Measurements from ENCODE around the gene IRGM.
"Not testable (repeated sequence)": the region's sequence is repeated elsewhere in the genome, so short reads cannot be mapped to it uniquely, and the experiment has no call there.

IRGM gene, protein sequence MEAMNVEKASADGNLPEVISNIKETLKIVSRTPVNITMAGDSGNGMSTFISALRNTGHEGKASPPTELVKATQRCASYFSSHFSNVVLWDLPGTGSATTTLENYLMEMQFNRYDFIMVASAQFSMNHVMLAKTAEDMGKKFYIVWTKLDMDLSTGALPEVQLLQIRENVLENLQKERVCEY

DNA sequence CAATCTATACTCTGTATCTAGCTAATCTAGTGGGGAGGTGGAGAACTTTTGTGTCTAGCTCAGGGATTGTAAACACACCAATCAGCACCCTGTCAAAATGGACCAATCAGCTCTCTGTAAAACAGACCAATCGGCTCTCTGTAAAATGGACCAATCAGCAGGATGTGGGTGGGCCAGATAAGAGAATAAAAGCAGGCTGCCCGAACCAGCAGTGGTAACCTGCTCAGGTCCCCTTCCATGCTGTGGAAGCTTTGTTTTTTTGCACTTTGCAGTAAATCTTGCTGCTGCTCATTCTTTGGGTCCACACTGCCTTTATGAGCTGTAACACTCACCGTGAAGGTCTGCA is at the start of gene IRGM:
TSS of gene IRGM (plus strand) at position 214 of the 346 bp plus-strand sequence. CDS start 1,603 bp downstream, outside the sequence.
- DNase-seq (ENCODE audit: extremely low read depth in 1 of 2, low read depth in 1 of 2): not testable (repeated sequence)

DNA sequence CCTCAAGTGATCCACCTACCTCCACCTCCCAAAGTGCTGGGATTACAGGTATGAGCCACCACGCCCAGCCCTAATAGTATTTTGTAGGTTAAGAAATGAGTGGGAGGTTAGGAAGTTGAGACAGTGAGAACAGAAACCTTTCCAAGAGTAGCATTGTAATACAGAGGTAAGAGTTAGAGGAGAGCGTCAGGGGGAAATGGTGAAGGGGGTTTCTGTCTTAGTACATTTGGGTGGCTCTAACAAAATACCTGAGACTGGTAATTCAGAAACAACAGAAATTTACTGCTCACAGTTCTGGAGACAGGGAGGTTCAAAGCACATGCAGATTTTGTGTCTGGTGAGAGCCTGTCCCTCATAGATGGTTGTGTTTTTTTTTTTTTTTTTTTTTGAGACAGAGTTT is 48.9 kb upstream of the IRGM start:
- no peak for DNase-seq (ENCODE audit: extremely low read depth in 1 of 2, low read depth in 1 of 2)

DNA sequence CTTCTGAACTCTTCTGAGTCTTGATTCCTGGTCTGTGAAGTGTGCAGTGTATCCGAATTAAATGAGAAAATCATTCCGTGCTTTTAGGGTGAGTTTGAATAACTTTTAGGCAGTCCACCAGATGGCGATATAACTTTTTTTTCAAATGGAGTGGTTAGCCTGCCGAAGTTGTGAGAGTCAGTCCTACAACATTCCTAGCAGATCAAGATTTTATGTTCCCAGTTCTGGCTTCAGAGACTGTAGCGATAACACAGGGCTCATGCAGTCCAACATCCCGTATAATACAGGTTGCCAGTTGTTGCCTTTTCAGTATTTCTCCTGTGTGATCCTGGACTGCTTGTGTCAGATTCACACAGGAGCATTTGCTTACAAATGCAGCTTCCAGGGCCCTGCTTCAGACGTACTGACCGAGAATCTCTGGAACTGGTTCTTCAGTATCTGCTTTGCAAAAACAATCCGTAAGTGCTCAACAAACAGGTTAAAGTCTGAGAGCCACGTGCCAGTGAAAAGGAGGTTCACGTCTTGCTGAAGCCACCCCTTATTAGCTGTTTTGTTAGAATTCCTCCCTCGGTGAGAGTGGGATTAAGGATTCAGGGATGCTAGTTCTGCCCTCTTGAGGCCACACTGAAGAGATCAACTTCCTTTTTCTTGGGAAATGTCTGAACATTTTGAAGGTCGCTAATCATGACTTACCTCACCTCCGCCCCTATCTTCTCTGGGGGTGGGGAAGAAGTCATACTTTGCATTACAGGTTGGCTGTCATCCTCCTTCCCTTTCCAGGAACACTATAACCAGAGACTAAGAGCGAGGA is 45.0 kb upstream of the IRGM start:
- no peak for DNase-seq (ENCODE audit: extremely low read depth in 1 of 2, low read depth in 1 of 2)

DNA sequence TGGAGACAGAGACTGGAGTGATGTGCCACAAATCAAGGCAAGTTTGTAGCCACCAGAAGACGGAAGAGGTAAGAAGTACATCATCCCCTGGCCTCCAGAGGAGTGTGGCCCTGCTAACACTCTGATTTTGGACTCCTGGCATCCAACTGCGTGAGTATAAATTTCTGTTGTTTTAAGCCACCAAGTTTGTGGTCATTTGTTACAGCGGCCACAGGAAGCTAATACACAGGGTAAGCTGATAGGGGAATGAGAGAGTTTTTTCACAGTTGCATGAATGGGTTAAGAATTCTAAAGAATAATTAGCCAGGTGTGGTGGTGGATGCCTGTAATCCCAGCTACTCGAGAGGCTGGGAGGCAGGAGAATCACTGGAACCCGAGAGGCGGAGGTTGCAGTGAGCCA is 41.9 kb upstream of the IRGM start:
- no peak for DNase-seq (ENCODE audit: extremely low read depth in 1 of 2, low read depth in 1 of 2)

DNA sequence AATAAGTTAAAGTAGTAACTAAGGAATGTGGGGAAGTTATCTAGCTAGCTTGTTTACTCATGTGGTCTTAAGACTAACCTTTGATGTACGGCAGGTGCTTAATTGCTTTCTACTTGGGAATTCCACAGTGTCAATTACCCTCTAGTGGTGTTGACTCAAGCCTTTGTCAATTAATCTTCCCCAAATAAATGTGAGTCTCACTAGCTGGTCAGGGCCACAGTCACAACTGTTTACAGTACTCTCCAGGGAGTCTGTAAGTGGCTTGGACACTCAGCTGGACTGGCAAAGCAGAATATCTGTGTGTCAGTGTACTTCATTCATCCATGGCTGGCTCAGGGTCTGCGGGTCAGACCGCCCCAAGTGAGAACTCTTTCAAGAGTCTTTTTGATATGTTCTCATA is 37.0 kb upstream of the IRGM start:
- DNase-seq (ENCODE audit: extremely low read depth in 1 of 2, low read depth in 1 of 2): no peak

DNA sequence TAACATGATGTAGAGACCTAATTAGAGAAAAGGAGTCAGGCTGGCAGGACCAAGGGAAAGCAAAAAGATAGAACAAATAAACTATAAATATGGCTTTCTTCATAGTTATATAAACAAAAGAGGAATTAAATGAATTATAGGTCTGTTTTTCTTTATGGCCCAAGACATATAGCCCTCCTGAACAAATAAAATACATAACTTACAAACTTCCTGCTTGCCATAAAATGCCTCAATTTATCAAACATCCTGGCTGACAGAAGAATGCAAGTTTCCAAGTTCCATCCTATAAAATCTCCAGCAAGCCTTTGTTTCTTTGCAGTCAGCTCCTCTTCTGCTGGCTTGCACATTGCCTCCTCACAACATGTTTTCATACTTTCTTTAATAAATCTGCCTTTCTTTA is 31.3 kb upstream of the IRGM start:
- no peak for DNase-seq (ENCODE audit: extremely low read depth in 1 of 2, low read depth in 1 of 2)

DNA sequence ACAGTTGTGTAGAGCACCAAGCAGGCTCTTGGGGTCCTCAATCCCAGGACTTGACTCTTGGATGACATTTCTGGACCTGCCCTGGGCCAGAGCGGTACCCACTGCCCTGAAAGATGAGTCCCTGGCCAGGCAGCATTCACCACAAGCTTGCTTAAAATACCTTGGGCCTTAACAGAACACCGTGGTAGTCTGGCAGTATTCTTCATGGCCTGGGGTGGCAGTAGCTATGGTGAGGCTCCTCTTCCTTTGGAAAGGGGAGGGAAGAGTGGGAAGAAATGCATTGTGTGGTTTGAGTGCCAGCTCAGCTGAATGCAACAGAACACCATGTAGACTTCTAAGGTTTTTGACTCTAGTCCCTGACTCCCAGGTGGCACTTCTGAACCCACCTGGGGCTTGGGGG is 29.4 kb upstream of the IRGM start:
- no peak for DNase-seq (ENCODE audit: extremely low read depth in 1 of 2, low read depth in 1 of 2)

DNA sequence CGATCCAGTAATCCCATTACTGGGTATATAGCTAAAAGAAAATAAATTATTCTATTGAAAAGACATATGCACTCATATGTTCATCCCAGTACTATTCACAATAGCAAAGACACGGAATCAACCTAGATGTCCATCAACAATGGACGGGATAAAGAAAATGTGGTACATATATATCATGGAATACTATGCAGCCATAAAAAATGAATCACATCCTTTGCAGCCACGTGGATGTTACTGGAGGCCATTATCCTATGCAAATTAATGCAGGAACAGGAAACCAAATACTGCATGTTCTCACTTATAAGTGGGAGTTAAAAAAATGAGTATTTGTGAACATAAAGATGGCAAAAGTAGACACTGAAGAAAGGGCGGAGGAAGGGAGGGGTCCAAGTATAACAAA is 16.6 kb upstream of the IRGM start:
- DNase-seq (ENCODE audit: extremely low read depth in 1 of 2, low read depth in 1 of 2): no peak

DNA sequence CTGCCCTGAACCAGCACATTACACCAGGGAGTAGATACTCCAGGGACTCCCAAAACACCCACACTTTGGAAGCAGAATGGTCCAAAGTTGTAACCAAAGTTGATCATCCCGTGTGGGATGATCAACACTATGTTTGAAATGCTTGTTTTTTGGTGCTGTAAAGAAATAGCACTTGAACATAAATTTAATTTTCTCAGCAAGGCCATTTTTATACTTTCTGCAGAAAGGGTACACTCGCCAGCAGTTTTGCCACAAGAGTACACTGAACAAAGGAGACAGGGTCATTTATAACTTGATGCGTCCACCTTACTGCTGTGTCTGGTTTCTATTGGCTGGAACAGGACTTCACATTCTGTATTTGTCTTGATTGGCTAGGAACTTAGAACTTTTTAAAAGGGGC is 14.5 kb upstream of the IRGM start:
- not testable (repeated sequence) for DNase-seq (ENCODE audit: extremely low read depth in 1 of 2, low read depth in 1 of 2)

DNA sequence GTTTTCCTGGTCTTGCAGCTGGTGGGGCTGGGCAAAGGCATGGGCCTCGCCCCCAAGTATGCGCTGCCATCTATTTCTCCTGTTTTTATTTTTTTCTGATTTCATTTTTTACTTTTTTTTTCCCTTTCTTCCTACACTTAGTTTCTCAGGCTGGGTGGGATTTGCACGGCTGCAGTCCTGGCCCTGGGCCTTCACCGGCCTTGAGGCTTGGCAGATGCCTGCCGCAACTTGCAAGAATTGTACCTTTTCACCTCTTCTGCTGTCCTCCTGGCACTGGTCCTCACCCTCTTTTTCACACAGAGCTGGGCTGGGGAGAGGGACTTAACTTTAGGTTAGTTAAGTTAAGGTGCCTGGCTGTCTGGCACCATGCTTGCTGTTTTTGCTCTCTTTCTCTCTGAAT is 10.3 kb upstream of the IRGM start:
- DNase-seq (ENCODE audit: extremely low read depth in 1 of 2, low read depth in 1 of 2): no peak

DNA sequence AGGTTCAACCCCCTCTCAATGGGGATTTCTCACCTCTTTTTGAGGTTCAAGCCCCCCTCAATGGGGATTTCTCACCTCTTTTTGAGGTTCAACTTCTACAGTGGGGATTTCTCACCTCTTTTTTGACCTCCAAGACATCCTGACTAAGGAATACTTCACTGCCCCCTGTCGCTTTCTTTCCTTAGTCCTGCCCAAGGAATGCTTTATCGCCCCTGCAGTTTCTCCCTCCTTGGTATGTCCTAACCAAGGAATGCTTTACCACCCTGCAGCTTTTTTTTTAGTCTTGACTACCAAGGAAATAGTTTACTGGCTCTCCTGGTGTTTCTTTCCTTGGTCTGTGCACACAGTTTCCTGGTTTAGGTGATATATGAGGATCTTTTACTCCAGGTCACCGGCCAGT is 9.6 kb upstream of the IRGM start:
- no peak for DNase-seq (ENCODE audit: extremely low read depth in 1 of 2, low read depth in 1 of 2)

DNA sequence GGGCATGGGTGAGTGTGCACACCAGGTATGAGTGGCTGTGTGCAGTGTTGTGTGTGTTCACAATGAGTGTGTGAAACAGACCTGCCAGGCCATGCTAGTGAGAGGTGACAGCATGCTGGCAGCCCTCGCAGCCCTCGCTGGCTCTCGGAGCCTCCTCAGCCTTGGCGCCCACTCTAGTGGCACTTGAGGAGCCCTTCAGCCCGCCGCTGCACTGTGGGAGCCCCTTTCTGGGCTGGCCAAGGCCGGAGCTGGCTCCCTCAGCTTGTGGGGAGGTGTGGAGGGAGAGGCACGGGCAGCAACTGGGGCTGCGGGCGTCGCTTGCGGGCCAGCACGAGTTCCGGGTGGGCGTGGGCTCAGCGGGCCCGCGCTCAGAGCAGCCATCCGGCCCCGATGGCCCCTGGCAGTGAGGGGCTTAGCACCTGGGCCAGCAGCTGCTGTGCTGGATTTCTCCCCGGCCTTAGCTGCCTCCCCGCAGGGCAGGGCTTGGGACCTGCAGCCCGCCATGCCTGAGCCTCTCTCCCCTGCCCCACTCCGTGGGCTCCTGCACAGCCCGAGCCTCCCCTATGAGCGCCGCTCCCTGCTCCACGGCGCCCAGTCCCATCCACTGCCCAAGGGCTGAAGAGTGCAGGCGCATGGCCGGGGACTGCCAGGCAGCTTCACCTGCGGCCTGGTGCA is 999 bp upstream of the IRGM start:
- not testable (repeated sequence) for DNase-seq (ENCODE audit: extremely low read depth in 1 of 2, low read depth in 1 of 2)

DNA sequence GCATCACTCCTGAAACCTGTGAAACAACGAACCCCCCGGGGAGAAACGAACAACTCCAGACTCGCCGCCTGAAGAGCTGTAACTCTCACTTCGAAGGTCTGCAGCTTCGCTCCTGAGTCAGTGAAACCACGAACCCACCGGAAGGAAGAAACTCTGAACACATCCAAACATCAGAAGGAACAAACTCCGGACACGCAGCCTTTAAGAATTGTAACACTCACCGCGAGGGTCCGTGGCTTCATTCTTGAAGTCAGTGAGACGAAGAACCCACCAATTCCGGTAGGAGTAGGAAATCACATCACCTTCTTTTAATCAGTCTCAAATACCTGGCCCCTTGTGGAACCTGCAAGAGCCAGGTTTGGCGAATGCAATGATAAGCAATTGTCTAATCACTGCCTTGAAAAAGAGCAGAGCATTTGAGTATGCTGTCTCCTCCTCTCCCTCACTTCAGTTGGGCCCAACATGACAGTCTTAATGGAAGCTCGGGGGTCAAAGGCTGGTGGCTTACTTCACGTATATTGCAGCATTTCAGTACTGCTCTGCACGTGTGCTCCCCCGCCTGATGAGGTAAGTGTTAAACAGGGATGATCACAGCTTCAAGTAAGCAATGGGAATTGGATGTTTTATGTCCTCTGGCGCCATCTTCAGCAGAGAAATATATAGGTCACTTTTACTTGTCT is 473 bp downstream of the IRGM start:
- DNase-seq (ENCODE audit: extremely low read depth in 1 of 2, low read depth in 1 of 2): peak; percentile 18 to 59

DNA sequence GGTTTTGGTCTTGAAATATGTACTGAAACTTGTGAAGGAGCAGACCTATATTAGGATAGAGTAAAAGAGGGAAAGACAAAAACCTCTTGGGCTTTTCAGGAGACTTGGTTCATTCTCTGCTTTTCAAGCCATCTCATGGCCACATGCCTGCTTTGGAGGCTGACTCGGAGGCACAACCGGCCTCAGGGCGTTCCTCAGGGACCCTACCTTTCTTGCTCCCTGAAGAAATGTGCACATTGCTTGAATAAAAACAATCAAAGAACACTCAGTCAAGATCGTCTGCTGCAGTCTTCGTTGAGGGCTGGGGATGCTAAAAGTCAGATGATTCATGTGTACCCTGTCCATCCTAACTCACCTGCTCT is 994 bp downstream of the IRGM start:
- no peak for DNase-seq (ENCODE audit: extremely low read depth in 1 of 2, low read depth in 1 of 2)

DNA sequence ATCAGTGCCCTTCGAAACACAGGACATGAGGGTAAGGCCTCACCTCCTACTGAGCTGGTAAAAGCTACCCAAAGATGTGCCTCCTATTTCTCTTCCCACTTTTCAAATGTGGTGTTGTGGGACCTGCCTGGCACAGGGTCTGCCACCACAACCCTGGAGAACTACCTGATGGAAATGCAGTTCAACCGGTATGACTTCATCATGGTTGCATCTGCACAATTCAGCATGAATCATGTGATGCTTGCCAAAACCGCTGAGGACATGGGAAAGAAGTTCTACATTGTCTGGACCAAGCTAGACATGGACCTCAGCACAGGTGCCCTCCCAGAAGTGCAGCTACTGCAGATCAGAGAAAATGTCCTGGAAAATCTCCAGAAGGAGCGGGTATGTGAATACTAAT is 1.9 kb downstream of the IRGM start:
- no peak for DNase-seq (ENCODE audit: extremely low read depth in 1 of 2, low read depth in 1 of 2)

DNA sequence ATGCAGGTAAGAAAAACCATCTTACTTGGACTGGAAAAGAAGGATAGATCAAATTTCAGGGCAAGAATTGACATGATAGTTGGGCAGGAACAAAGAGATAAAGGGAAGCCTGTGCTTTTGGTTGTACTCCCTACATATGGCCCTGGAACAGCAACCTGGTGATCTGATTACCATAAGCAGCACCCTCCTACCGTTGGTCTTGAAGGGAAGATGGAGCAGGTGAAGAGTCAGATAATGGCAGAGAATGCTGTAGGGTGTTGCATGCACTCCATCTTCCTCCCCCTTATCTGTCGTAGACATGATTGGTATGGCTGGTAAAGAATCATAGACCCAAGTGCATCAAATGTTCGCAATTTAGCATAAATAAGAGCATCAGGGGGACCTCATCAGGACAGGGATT is 4.7 kb downstream of the IRGM start:
- DNase-seq (ENCODE audit: extremely low read depth in 1 of 2, low read depth in 1 of 2): no peak

DNA sequence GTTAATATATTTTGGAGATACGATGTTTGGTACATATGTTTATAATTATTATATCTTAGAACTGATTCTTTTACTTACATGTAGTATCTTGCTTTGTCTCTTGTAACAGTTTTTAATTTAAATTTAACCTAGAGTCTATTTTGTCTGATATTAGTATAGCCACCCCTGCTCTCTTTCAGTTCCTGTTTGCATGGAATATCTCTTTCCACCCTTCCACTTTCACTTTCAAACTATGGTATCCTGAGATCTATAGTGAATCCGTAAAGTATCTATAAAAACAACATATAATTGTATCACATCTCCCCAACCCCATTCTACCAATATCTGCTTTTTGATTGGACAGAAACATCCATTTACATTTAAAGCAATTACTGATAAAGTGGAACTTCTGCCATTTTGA is 7.2 kb downstream of the IRGM start:
- no peak for DNase-seq (ENCODE audit: extremely low read depth in 1 of 2, low read depth in 1 of 2)

DNA sequence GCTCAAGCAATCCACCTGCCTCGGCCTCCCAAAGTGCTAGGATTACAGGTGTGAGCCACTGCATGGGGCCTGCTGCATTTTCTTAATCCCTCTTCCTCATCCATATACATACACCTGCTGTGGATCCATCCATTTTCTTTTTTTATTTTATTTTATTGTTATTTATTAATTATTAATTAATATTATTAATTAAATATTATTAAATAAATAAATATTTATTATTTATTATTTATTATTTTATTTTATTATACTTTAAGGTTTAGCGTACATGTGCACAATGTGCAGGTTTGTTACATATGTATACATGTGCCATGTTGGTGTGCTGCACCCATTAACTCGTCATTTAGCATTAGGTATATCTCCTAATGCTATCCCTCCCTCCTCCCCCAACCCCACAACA is 10.4 kb downstream of the IRGM start:
- not testable (repeated sequence) for DNase-seq (ENCODE audit: extremely low read depth in 1 of 2, low read depth in 1 of 2)

DNA sequence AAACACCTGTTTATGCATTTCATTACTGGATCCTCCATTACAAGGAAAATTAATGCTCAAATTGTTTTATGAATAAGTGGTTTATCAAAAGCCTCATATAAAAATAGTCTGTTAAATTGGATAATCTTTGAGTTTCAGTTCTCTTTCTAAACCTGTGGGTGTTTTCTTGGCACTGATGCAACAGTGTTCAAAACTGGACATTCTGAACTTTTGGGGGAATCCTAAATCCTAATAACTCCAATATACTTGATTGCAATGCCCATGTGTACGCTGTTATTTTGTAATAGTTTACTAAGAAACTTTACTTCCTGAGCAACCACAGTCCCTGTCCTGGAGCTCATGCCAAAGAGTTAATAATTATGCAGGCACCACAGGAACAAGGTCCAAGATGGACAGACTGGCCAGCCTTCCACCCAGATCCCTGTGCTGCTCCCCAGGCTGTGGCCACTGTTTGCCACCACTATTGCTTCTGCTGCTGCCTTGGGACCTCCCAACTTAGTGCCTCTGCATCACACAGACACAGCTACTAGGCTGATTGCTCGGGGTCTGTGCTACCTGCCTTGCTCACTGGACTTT is 14.0 kb downstream of the IRGM start:
- no peak for DNase-seq (ENCODE audit: extremely low read depth in 1 of 2, low read depth in 1 of 2)

DNA sequence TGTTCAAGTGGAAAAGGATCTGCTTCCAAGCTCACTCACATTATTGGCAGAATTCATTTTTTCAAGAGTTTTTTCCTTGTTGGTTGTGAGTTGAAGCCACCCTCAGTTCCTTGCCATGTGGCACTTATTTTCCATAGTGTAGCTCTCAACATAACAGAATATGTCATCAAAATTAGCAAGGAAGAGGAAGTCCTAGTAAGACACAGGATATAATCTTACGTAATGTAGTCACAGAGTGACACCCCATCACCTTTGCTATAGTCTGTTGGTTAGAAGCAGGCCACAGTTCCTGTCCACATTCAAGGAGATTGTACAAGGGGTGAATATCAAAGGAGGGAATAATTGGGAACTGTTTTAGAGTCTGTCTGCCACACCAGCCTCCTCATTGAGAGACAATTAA is 15.7 kb downstream of the IRGM start:
- no peak for DNase-seq (ENCODE audit: extremely low read depth in 1 of 2, low read depth in 1 of 2)

DNA sequence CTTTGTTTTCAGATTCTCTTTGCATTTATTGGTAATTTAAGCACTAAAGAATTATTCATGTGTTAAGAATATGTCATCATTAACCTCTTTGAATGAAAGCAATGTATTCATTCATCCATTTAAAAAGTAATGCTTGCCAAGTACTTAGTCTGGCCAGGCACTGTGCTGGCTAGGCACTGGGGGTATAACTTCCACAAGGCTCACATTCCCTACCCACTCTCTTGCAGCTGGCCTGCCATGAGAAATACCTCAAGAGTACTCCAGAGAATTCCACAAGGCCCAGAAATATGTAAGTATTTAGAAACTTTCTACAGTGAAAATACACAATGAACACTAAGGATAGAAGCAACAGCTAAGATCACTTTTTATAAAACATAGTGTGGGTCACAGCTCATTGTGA is 33.0 kb downstream of the IRGM start:
- no peak for DNase-seq (ENCODE audit: extremely low read depth in 1 of 2, low read depth in 1 of 2)

All from stimulated activated CD8-positive, alpha-beta memory T cell treated with anti-CD3 and anti-CD28 coated beads, Interleukin-7, amount 100 ng/mL, for 48 hours (primary cell).